ENCODE data around the gene IRF7.

IRF7 gene

DNA sequence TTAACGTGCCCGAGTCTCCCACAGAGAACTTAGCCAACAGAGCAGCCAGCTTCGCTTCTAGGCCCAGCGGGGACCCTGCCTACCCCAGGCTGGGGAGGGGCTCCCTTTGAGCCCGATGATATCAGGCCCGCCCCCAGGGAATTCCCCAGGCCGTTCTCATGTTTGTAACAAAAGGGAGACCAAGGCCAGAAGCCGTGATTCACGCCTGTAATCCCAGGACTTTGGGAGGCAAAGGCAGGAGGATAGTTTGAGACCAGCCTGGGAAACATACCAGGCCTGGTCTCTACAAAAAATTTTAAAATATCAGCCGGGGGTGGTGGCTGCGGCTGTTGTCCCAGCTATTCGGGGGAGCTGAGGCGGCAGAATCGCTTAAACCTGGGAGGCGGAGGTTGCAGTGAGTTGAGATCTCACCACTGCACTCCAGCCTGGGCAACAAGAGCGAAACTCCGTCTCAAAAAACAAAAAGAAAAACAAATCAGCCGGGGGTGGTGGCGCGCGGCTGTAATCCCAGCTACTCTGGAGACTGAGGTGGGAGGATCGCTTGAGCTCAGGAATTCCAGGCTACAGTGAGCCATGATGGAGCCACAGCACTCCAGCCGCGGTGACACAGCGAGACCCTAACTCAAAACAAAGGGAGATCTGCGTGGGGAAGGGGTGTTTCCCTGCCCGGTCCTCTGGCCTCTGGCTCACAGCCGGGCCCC lies 23.0 kb upstream of the IRF7 start:
- Histone ChIP-seq H3K36me3 (peaks cover 31% of the 10 kb centered on the region), H3K9me3 (ENCODE audit: severe bottlenecking) (no peaks in the 10 kb centered on the region), H3K4me3 (ENCODE audit: low read depth, low read length) (no peak overlapping the region), H3K27ac (peak overlapping the region; percentile 70), H3K27me3 (ENCODE audit: insufficient read depth, low read depth, severe bottlenecking) (no peaks in the 10 kb centered on the region)
- peak; percentile 50 for DNase-seq
- TF ChIP-seq, protein P1, sequence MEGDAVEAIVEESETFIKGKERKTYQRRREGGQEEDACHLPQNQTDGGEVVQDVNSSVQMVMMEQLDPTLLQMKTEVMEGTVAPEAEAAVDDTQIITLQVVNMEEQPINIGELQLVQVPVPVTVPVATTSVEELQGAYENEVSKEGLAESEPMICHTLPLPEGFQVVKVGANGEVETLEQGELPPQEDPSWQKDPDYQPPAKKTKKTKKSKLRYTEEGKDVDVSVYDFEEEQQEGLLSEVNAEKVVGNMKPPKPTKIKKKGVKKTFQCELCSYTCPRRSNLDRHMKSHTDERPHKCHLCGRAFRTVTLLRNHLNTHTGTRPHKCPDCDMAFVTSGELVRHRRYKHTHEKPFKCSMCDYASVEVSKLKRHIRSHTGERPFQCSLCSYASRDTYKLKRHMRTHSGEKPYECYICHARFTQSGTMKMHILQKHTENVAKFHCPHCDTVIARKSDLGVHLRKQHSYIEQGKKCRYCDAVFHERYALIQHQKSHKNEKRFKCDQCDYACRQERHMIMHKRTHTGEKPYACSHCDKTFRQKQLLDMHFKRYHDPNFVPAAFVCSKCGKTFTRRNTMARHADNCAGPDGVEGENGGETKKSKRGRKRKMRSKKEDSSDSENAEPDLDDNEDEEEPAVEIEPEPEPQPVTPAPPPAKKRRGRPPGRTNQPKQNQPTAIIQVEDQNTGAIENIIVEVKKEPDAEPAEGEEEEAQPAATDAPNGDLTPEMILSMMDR (IDR thresholded peaks at IDR 0.05; ENCODE audit: low read depth, low read length): no peak

DNA sequence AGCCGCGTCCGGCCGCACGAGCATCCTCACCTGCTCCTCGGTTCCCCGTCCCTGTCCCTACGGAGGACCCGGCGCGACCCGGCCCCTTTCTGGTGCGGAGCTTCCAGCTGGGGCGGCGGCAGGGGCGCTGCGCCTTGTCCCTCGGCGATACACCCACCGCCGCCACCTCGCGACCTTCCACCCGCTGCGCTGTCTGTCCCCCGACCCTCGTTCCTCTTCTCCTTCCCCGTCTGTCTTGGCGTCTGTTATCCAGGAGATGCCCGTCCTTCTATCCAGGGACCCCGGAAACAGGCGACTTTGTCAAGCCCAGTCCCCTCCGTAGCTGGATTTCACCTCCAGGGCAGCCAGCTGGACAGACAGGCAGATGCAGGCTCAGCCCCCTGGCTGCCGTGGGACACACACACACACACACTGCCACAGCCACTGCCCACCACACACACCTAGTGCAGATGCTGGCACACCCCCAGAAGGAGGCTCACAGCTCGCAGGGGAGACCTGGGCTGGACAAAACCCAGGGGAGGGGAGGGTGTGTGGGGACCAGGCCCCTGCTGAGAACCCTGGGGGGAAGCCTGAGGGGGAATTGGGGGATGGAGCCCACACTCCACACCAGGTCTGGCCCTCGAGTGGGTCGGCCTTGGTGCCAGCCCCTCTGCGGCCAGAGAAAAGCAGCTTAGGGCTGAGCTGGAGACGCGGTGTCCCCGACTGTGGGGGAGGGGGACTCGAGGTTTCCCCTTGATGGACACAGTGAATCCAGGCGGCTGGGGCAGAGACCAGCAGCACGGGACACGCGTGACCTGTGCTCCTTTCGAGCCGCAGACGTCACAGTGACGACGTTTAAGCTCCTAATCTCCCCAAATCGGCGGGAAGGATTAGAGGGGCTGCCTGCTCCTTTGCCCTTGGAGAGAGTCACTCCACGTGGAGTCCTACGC lies 22.1 kb upstream of the IRF7 start:
- DNase-seq: peak; percentile 88
- Histone ChIP-seq H3K36me3 (peaks cover 26% of the 10 kb centered on the region), H3K4me3 (ENCODE audit: low read depth, low read length) (no peak overlapping the region), H3K27ac (peak overlapping the region; percentile 70), H3K9me3 (ENCODE audit: severe bottlenecking) (no peaks in the 10 kb centered on the region), H3K27me3 (ENCODE audit: insufficient read depth, low read depth, severe bottlenecking) (no peaks in the 10 kb centered on the region)
- TF ChIP-seq, protein P1 (IDR thresholded peaks at IDR 0.05; ENCODE audit: low read depth, low read length): no peak

DNA sequence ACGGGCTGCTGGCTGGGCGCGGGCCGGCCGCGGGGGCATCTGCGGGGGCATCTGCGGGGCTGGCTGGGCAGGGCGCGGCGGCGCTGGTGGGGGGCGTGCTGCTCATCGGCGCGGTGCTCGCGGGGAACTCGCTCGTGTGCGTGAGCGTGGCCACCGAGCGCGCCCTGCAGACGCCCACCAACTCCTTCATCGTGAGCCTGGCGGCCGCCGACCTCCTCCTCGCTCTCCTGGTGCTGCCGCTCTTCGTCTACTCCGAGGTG lies 21.5 kb upstream of the IRF7 start:
- Histone ChIP-seq H3K27ac (peak overlapping the region; percentile 70), H3K4me3 (ENCODE audit: low read depth, low read length) (no peak overlapping the region), H3K27me3 (ENCODE audit: insufficient read depth, low read depth, severe bottlenecking) (no peaks in the 10 kb centered on the region), H3K9me3 (ENCODE audit: severe bottlenecking) (no peaks in the 10 kb centered on the region), H3K36me3 (peaks cover 25% of the 10 kb centered on the region)
- TF ChIP-seq, protein P1 (IDR thresholded peaks at IDR 0.05; ENCODE audit: low read depth, low read length): no peak
- no peak for DNase-seq

- Histone ChIP-seq H3K9me3 (ENCODE audit: severe bottlenecking) (no peaks in the 10 kb centered on the region), H3K27ac (peak within 1 kb of the TSS; percentile 70), H3K36me3 (peaks cover 20% of the 10 kb centered on the region), H3K27me3 (ENCODE audit: insufficient read depth, low read depth, severe bottlenecking) (no peaks in the 10 kb centered on the region), H3K4me3 (ENCODE audit: low read depth, low read length) (no peak within 1 kb of the TSS)
- DNase-seq: no peak
- TF ChIP-seq, protein P1 (IDR thresholded peaks at IDR 0.05; ENCODE audit: low read depth, low read length): no peak
Observed at GRCh38 chr11:636511-637332, 21.0 kb upstream of the IRF7 start, which contains the start of gene DRD4. Gene DRD4, plus strand, starts transcription at chr11:637269. Its CDS starts 36 bp downstream, at chr11:637305.

DNA sequence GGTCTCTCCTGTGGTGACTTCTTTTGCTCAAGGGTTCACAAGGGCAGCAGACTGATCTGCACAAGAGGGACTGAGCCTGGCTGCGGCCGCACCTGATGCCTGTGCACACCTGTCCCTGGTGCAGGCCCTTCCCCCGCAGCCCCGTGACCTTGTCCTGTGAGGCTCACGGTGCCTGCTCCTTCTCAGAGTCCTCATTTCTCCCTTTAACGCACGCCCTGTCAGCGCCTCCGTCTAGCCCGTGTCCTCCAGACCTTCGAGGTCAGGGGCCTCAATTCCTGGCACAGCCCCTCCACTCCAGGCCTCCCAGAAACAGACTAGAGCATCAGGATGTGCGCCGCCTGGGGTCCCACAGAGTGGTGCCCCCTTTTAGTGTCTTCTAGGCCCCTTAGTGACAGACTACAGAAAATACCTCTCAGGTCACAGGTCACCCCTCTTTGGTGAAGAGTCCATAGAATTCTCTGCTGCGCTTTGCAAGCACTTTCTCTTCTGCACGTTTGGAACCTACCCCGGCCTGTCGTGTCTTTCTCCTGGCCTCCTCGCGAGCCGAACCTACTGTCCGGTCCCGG lies 20.3 kb upstream of the IRF7 start:
- TF ChIP-seq, protein P1 (IDR thresholded peaks at IDR 0.05; ENCODE audit: low read depth, low read length): no peak
- no peaks in the 10 kb centered on the region for H3K9me3 ChIP-seq (ENCODE audit: severe bottlenecking)
- H3K27me3 ChIP-seq (ENCODE audit: insufficient read depth, low read depth, severe bottlenecking): no peaks in the 10 kb centered on the region
- peaks cover 13% of the 10 kb centered on the region; the same call in 1 of the 2 replicates for H3K36me3 ChIP-seq
- no peak overlapping the region for H3K4me3 ChIP-seq (ENCODE audit: low read depth, low read length)
- DNase-seq: no peak
- no peak overlapping the region for H3K27ac ChIP-seq
